ENCODE results near the gene SLFN5.
"Not testable (repeated sequence)": the region's sequence is repeated elsewhere in the genome, so short reads cannot be mapped to it uniquely, and the experiment has no call there.

SLFN5 gene

DNA sequence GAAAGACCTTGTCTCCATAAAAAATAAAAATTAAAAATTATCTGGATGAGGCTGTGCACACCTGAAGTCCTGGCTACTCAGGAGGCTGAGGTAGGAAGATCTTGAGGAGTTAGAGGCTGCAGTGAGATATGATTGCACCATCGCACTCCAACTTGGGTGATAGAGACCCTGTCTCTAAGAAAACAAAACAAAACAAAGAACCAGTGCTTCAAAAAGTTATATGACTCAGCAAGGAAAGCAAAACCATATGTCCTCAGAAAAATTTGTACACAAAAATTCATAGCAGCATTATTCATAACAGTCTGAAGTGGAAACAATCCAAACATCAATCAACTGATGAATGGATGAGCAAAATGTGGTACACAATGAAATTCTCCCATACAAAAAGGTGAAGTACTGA lies 48.9 kb downstream of the SLFN5 start:
- DNase-seq (ENCODE audit: low read depth) = no peak

- no peak for DNase-seq (ENCODE audit: low read depth)
Measured at GRCh38 chr17:35293151-35293847, 50.4 kb downstream of the SLFN5 start.

DNA sequence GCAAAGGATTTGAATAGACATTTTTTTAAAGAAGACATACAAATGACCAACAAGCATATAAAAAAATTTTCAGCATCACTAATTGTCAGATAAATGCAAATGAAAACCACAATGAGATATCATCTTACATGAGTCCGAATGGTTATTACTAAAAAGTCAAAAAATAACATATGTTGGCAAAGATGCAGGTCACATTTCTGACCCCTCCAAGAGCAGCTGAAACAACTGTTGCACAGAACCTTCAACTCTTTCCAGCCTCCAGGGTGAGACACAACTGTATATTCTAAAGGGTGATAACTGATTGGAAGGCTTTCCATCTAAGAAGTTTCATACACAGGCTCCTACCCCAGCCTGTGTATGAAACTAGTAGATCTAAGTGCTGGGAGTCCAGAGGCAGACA lies 51.9 kb downstream of the SLFN5 start:
- no peak for DNase-seq (ENCODE audit: low read depth)

GRCh38 chr17:35295686-35296085 lies 52.8 kb downstream of the SLFN5 start:
- no peak for DNase-seq (ENCODE audit: low read depth)

DNA sequence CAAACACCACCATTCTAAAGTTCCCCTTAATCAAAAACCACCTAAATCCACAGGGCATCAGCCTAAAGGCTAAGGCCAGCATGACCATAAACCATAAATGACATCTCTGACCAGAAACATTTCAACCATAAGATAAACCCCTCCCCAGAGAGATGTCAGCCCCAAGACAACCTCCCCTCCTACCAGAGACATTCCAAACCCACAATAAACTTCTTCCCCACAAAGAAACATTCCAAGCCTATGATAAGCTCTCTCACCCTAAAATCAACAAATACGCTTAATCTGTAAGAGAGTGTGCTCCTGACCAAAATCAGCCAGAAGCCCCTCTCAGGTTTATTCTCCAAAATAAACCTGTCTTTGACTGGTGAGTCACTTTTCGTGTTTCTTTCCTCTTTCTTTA lies 54.8 kb downstream of the SLFN5 start:
- DNase-seq (ENCODE audit: low read depth) = no peak

DNA sequence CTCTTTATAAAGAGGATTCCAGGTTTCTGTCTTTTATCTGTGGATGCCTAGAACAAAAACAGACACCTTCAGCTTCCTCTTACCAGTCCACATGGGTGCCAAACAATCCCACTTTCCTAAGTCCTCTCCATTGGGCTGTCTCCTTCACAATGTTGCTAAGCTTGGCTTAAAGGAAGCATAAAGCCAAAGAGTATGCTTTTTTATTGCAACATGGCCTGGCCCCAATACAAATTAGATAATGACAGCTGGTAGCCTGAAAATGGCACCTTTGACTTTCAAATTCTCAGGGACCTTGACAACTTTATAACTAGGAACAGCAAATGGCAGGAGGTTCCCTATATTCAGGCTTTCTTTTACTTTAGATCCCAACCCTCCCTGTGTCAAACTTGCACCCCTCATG lies 55.8 kb downstream of the SLFN5 start:
- no peak for DNase-seq (ENCODE audit: low read depth)

DNA sequence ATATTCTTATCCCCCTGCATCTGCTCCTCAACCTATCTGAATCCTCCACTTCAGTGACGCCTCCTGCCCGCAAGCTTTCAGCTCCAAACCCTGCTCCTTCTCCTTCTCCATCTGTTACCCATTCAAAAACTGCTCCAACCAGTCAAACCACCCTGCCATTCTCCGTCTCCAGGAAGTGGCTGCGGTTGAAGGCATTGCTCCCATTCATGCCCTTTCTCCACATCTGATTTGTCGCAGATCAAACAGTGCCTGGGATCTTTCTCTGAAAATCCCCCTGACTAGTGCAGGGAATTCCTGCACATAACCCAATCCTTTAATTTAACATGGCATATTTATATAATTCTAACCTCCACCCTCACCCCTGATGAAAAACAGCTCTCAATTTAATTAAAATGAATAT lies 56.3 kb downstream of the SLFN5 start:
- no peak for DNase-seq (ENCODE audit: low read depth)

GRCh38 chr17:35309345-35309744 lies 66.5 kb downstream of the SLFN5 start:
- not testable (repeated sequence) for DNase-seq (ENCODE audit: low read depth)

DNA sequence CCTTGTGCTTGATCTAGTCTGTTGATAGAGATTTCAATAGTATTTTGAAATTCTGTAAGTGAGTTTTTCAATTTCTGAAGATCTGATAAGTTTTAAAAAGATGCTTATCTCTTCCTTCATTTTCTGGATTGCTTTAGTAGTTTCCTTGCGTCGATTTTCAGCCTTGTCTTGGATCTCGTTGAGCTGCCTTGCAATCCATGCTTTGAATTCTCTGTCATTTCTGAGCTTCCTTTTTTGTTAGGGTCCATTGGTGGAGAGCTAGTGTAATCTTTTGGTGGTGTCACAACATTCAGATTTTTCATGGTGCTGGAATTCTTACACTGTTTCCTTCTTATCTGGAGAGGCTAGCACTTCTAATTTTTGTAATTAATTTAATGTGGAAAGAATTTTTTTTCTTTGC lies 69.5 kb downstream of the SLFN5 start:
- DNase-seq (ENCODE audit: low read depth) = no peak

GRCh38 chr17:35312790-35313711 lies 70.2 kb downstream of the SLFN5 start:
- peak; percentile 72 for DNase-seq (ENCODE audit: low read depth)

GRCh38 chr17:35313875-35314409 lies 71.1 kb downstream of the SLFN5 start:
- no peak for DNase-seq (ENCODE audit: low read depth)

GRCh38 chr17:35314415-35315216 lies 71.7 kb downstream of the SLFN5 start:
- no peak for DNase-seq (ENCODE audit: low read depth)

- no peak for DNase-seq (ENCODE audit: low read depth)
Measured at GRCh38 chr17:35315283-35315682, 72.4 kb downstream of the SLFN5 start.

DNA sequence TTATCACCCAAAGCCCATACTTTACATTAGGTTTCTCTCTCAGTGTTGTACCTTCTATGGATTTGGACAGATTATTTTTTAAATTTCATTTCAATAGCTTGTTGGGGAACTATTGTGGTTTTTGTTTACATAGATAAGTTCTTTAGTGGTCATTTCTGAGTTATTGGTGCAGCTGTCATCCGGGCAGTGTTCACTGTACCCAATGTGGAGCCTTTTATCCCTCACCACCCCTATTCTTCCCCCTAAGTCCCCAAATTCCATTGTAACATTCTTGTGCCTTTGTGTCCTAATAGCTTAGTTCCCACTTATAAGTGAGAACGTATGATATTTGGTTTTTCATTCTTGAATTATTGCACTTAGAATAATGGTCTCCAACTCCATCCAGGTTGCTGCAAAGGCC lies 73.1 kb downstream of the SLFN5 start:
- DNase-seq (ENCODE audit: low read depth) = no peak

- DNase-seq (ENCODE audit: low read depth) = no peak
Measured at GRCh38 chr17:35322749-35323148, 79.9 kb downstream of the SLFN5 start.

Data from activated T-cell treated with anti-CD3 and anti-CD28 coated beads for 24 hours (primary cell).